VCaP (cell line): ENCODE results near the gene THOP1.

Source experiments
- H3K27ac ChIP-seq: fragments of 450-650 bp; 2 replicates; pipeline ENCODE4 v1.5.1; 2017
- TF ChIP-seq, protein P1 (sequence below): fragments of 450-650 bp; conservative IDR thresholded peaks from 2 replicates; pipeline ENCODE4 v1.5.1; 2017; ENCODE audit warnings: mild to moderate bottlenecking, moderate library complexity

Gene THOP1

DNA sequence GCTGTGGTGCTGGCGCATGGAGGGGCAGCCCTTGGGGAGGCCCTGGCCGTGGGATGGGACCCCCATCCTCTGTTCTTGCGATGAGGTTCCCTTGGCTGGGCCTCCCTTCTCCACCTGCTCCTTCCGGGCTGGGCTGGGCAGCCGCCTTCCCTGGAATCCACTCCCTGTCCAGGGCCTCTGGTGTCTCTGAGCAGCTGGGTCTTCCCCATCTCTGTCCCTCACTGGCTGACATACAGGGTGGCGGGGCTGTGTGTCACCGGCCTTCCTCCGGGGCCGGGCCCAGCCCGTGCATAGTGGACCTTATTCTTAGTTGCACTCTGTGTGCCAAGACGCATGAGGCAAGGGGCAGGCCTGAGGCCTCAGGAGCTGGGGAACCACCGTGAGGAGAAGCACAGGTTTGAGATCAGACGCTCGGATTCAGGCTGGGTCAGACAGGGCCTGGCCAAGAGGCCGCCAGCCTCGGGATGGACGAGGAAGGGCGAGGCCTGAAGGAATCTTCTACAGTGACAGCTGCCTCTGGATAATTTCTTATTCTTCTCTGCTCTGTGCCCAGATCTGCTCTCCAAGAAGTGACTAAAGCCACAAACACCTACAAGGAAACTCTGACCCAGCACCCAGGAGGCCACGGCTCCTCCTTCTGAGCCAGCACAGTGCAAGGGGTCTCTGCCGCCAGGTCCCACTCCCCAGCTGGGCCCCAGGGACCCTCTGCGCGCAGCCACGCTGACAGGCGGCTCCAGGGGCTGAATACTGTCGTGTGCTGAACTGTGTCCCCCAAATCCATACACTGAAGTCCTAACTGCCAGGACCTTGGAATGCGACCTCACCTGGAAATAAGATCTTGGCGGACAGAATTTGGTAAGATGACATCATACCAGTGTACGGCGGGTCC lies 13.3 kb upstream of the THOP1 start:
- H3K27ac ChIP-seq, result no peak overlapping the region
- TF ChIP-seq, protein P1, sequence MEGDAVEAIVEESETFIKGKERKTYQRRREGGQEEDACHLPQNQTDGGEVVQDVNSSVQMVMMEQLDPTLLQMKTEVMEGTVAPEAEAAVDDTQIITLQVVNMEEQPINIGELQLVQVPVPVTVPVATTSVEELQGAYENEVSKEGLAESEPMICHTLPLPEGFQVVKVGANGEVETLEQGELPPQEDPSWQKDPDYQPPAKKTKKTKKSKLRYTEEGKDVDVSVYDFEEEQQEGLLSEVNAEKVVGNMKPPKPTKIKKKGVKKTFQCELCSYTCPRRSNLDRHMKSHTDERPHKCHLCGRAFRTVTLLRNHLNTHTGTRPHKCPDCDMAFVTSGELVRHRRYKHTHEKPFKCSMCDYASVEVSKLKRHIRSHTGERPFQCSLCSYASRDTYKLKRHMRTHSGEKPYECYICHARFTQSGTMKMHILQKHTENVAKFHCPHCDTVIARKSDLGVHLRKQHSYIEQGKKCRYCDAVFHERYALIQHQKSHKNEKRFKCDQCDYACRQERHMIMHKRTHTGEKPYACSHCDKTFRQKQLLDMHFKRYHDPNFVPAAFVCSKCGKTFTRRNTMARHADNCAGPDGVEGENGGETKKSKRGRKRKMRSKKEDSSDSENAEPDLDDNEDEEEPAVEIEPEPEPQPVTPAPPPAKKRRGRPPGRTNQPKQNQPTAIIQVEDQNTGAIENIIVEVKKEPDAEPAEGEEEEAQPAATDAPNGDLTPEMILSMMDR, result no peak

DNA sequence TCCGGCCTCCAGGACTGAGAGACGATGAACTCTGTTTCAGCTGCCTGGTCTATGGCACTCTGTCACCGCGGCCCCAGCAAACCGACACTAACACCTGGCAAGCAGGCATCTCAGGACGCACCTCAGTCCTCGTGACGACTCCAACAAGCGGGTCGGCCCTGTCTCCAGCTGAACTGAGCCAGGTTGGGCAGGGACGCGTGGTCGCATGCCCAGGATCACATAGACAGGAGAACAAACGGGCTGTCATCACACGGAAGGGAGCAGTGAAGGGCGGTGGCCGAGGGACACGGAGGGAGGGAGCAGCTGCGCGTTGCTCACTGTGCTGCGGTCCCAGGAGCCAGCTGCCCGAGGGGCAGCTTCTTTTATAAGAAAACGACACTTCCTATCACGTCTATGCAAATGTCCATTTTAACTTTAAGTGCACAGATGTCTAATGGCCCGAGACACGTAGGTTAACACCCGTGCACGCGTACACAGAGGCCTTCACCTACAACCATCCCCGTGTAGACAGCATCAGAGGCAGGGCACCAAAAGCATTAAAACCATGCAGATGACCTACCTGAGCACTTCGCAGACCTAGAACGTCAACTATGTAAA lies 11.1 kb upstream of the THOP1 start:
- TF ChIP-seq, protein P1, result no peak
- no peak overlapping the region for H3K27ac ChIP-seq

DNA sequence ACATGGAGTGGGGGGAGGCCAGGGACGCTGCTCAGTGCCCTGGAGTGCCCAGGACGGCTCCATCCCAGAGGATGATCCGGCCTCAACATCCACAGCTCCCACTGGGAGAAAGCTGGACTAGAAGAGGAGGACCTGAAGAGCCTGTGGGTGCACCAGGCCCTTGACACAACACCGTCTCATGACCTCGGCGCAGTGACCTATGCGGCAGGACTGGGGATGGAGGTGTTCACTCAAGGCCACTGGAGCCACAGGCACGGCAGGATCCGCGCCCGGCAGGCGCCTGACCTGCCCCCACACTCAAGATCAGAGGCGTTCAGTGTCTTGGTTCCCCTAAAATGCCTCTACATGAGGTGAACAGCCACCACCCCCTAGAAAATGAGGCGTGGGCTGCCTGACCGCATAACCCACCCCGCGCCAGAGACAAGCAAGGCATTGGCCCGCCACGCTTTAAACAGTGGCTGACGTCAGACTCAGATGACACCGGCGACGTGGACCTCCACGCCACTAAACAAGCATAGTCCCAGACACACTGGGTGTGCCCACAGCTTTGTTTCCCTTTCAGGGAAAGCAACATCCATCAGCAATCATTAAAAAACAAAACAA lies 10.2 kb upstream of the THOP1 start:
- no peak overlapping the region for H3K27ac ChIP-seq
- TF ChIP-seq, protein P1, result no peak

DNA sequence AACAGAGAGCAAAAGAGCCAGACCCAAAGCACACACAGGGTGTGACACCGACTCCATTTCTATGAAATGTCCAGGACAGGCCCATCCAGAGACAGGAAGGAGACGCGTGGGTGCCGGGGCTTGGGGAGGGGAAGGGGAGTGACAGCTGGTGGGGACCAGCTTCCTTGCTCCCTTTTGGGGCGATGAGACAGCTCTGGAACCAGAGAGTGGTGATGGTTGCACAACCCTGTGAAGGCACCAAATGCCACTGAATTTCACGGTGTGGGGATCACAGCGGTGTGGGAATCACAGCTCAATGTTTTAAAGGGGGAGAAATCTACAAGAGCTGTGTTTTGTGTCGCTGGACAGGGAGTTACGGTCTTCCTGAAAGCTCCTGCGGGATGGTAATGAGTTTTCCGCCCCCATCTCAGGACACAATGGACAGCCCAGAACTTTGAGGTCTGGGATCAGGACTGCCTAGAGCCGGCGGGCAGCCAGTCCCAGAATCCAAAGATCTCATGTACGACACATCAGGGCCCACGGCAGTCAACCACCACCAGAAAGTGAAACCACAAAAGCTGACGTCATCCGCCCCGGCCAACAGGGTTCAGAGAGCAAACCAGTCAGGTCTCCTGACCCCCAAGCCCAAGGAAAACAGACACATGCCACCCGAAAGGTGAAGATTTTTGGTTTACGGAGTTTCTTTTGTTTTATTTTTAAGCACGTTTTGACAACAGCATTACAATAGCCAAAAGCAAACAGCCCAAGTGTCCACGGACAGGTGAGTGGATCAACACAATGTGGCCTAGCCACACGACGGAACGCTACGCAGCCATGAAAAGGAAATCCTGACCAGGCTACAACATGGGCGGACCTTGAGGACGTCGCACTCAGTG lies 9.5 kb upstream of the THOP1 start:
- no peak overlapping the region for H3K27ac ChIP-seq
- TF ChIP-seq, protein P1, result no peak

DNA sequence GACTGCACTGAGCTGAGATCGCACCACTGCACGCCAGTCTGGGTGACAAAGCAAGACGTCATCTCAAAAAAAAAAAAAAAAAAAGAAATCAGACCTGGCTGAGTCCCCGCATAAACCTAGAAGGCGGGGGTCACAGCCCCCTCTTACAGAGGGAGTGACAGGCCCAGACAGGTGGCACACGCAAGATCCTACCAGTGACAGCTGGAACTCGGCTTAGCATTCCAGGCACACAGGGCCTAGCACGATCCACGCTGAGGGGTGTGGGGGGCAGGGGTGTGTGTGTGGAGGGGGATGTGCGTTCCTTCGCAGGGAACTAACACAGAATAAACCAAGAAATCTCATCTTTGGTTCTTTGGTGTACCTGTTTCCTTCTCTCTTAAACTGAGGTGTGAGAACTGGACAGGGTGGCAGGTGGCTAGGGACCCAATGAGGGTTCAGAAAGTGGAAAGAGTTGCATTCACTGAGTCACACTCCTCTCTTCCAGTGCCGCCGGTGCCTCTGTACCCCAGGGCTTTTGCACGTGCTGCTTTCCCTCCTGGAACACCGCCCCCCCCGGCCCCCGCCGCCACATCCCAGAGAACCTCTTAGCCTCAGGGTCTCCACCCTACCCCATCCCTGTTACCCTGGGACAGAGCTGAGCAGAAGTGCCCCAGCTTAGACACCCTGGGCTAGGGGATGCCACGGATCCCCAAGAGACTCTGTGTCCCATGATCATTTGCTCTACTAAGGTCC lies 7.2 kb upstream of the THOP1 start:
- TF ChIP-seq, protein P1, result no peak

DNA sequence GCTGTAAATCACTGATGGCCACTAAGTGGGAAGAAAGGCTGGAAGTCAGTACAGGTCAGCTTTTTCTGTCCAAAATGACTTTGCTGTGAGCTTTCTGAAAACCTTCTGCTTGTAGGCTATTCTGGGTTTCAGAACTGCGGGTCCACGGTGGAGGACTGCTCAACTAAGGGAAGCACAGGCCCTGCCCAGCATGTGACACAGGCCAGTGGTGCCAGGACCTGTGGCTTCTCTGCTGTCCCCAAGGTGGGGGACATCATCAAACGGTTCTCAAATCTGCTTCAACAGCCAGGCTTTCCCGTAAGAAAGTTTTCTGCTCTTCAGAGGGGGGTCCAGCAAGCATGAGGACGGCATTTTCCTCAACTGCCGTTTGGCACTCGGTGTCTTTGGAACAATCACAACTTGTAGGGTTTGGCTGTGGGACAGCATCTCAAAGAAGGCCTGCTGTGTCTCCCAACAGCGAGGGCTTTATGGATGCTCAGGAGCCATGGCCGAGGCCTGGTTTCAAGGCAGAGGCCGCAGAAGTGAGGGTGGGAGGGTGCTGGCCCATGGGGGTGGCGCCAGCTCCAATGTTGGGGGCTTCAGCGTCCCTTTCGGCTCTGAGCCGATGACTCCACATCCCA lies 6.1 kb upstream of the THOP1 start:
- TF ChIP-seq, protein P1, result no peak
- no peak overlapping the region for H3K27ac ChIP-seq

More for the DNA sequence above, 7.2 kb upstream of the THOP1 start:
- no peak overlapping the region for H3K27ac ChIP-seq
